Liver (tissue), 9 donors: ENCODE results near the gene CNOT3. TPM values are rescaled to one million over a fixed set of nuclear protein-coding genes. Genes with fewer than 3 reads are reported as not detected.

Source experiments
- DNase-seq: peaks from one replicate; pipeline ENCODE4 v3.0.0-alpha.2; 2017; ENCODE audit warnings: low spot score
- H3K27ac ChIP-seq, 2 donors: one replicate each; pipeline ENCODE4 v1.7.0; 2013; ENCODE audit warnings: inconsistent platforms in 2 of 2, low read length in 2 of 2, control low read depth in 1 of 2, low read depth in 1 of 2, mild to moderate bottlenecking in 1 of 2
- H3K27me3 ChIP-seq, 4 donors: one replicate each; pipeline versions ENCODE4 v1.6.1 to v1.7.0; 2013; ENCODE audit warnings: low read length in 3 of 4, inconsistent platforms in 1 of 4, mild to moderate bottlenecking in 1 of 4, moderate library complexity in 1 of 4; ENCODE audit not compliant: control insufficient read depth in 4 of 4, insufficient read depth in 4 of 4
- H3K36me3 ChIP-seq, 4 donors: one replicate each; pipeline versions ENCODE4 v1.6.1 to v1.7.0; 2013; ENCODE audit warnings: low read length in 3 of 4, mild to moderate bottlenecking in 3 of 4, low read depth in 1 of 4, moderate library complexity in 1 of 4; ENCODE audit not compliant: control insufficient read depth in 4 of 4, insufficient read depth in 3 of 4
- H3K4me1 ChIP-seq, 4 donors: one replicate each; pipeline versions ENCODE4 v1.6.1 to v1.7.0; 2013; ENCODE audit warnings: low read length in 3 of 4, mild to moderate bottlenecking in 3 of 4, moderate library complexity in 1 of 4; ENCODE audit not compliant: control insufficient read depth in 4 of 4, insufficient read depth in 4 of 4
- H3K4me3 ChIP-seq, 3 donors: one replicate each; pipeline versions ENCODE4 v1.6.1 to v1.7.0; 2013; ENCODE audit warnings: low read length in 3 of 3, control low read depth in 1 of 3, low read depth in 1 of 3, mild to moderate bottlenecking in 1 of 3
- H3K9ac ChIP-seq, 2 donors: one replicate each; pipeline ENCODE4 v1.7.0; 2013; ENCODE audit warnings: low read length in 2 of 2, mild to moderate bottlenecking in 2 of 2, moderate library complexity in 2 of 2, control low read depth in 1 of 2, low read depth in 1 of 2
- H3K9me3 ChIP-seq, 4 donors: one replicate each; pipeline versions ENCODE4 v1.6.1 to v1.7.0; 2013; ENCODE audit warnings: low read length in 3 of 4; ENCODE audit not compliant: control insufficient read depth in 4 of 4
- ATF3 ChIP-seq: IDR thresholded peaks from 2 replicates; pipeline ENCODE4 v1.6.1; 2016; ENCODE audit warnings: antibody characterized with exemption
- CTCF ChIP-seq: fragments of 150-350 bp; IDR thresholded peaks from 2 replicates; pipeline ENCODE4 v1.5.1; 2017; ENCODE audit warnings: improper control_type of control experiment, low read depth, low read length; ENCODE audit not compliant: missing input control
- EGR1 ChIP-seq, 2 donors: IDR thresholded peaks; 2 replicates each; pipeline ENCODE4 v1.6.1; 2016 to 2018; ENCODE audit warnings: antibody characterized with exemption in 2 of 2, low read depth in 2 of 2
- FOXA1 ChIP-seq: IDR thresholded peaks from 2 replicates; pipeline ENCODE4 v1.6.1; 2016; ENCODE audit warnings: antibody characterized with exemption
- FOXA2 ChIP-seq: IDR thresholded peaks from 2 replicates; pipeline ENCODE4 v1.6.1; 2016; ENCODE audit warnings: antibody characterized with exemption
- GABPA ChIP-seq, 2 donors: IDR thresholded peaks in 1 of 2; conservative IDR thresholded peaks in 1 of 2; 2 replicates each; pipeline ENCODE4 v1.6.1; 2016; ENCODE audit warnings: antibody characterized with exemption in 2 of 2, mild to moderate bottlenecking in 1 of 2, moderate library complexity in 1 of 2
- HNF4G ChIP-seq: IDR thresholded peaks from 2 replicates; pipeline ENCODE4 v1.6.1; 2016; ENCODE audit warnings: antibody characterized with exemption
- JUND ChIP-seq, 2 donors: IDR thresholded peaks; 2 replicates each; pipeline ENCODE4 v1.6.1; 2016; ENCODE audit warnings: antibody characterized with exemption in 2 of 2
- MAX ChIP-seq: IDR thresholded peaks from 2 replicates; pipeline ENCODE4 v1.6.1; 2016; ENCODE audit warnings: antibody characterized with exemption
- RAD21 ChIP-seq, 2 donors: IDR thresholded peaks; 2 replicates each; pipeline ENCODE4 v1.6.1; 2016; ENCODE audit warnings: antibody characterized with exemption in 2 of 2, mild to moderate bottlenecking in 2 of 2
- REST ChIP-seq: IDR thresholded peaks from 2 replicates; pipeline ENCODE4 v1.6.1; 2016; ENCODE audit warnings: antibody characterized with exemption, mild to moderate bottlenecking
- RXRA ChIP-seq, 2 donors: IDR thresholded peaks; 2 replicates each; pipeline ENCODE4 v1.6.1; 2017 to 2018; ENCODE audit warnings: antibody characterized with exemption in 2 of 2, mild to moderate bottlenecking in 1 of 2
- SP1 ChIP-seq: IDR thresholded peaks from 2 replicates; pipeline ENCODE4 v1.6.1; 2018; ENCODE audit warnings: antibody characterized with exemption, mild to moderate bottlenecking
- TAF1 ChIP-seq: conservative IDR thresholded peaks from 2 replicates; pipeline ENCODE4 v1.6.1; 2016; ENCODE audit warnings: antibody characterized with exemption, mild to moderate bottlenecking
- YY1 ChIP-seq: IDR thresholded peaks from 2 replicates; pipeline ENCODE4 v1.6.1; 2016; ENCODE audit warnings: antibody characterized with exemption, mild to moderate bottlenecking
- ZBTB33 ChIP-seq: IDR thresholded peaks from 2 replicates; pipeline ENCODE4 v1.6.1; 2016; ENCODE audit warnings: antibody characterized with exemption
- WGBS: extraction: QIAGEN DNeasy Blood & Tissue Kit; methylation state at CpG from one replicate; pipeline ENCODE4 v1.1.7; 2013; 5-methylcytosine and 5-hydroxymethylcytosine counted together
- polyA plus RNA-seq, 2 donors: library from polyadenylated mRNA; stranded (reverse) in 1 of 2; unstranded in 1 of 2; fragments of 200-250 nt in 1 of 2; fragments of >200 nt in 1 of 2; fragmentation: Nextera tagmentation in 1 of 2; extraction: Ambion mirVana in 1 of 2; gene quantifications; one replicate each; pipeline versions ENCODE4 v1.2.1 to v1.2.3, GENCODE V29; 2013 to 2015
- total RNA-seq, 2 donors: library from RNA; depleted of rRNA; stranded (reverse); fragments of >200 nt; gene quantifications; one replicate each; pipeline ENCODE4 v1.2.3, GENCODE V29; 2014
- donor health status: healthy.
- donor health status: healthy.
- donor health status: healthy.
- donor health status: healthy.
- donor health status: healthy.

CNOT3 gene
- total and polyA plus RNA-seq, 4 donors = 3.7 to 13.0 (median 9.1) TPM

GRCh38 chr19:54201980-54202379, 64.4 kb downstream of the CNOT3 start:
- peaks cover 19 to 41% (median 27%) of the 10 kb centered on the region in 4 donors for H3K36me3 ChIP-seq
- no peaks in the 10 kb centered on the region for H3K27me3 ChIP-seq
- H3K9me3 ChIP-seq = no peaks in the 10 kb centered on the region
- H3K4me3 ChIP-seq = peak overlapping the region; percentile 66 to 98 (median 86)
- peaks cover 12 to 66% (median 55%) of the 10 kb centered on the region in 4 donors for H3K4me1 ChIP-seq
- WGBS = 47% methylated on average over 13 of the region's 13 CpGs
- no peak for DNase-seq
- peak overlapping the region; percentile 42 to 91 for H3K27ac ChIP-seq
- H3K9ac ChIP-seq = peak overlapping the region; percentile 96 to 99
- TF ChIP-seq YY1 (no peak), FOXA2 (no peak), ZBTB33 (no peak), MAX (no peak), REST (no peak), ATF3 (no peak), EGR1 (IDR thresholded peaks at IDR 0.05; ENCODE audit: low read depth in 2 of 2) (no peak), SP1 (no peak), FOXA1 (no peak), RXRA (IDR thresholded peaks at IDR 0.05) (no peak), CTCF (no peak), GABPA (IDR thresholded peaks at IDR 0.05 in 1 of 2, conservative IDR thresholded peaks at IDR 0.05 in 1 of 2) (no peak)

- WGBS = 15% methylated on average over 9 of the region's 9 CpGs
- Histone ChIP-seq H3K4me1 (peaks cover 15 to 70% (median 60%) of the 10 kb centered on the region in 4 donors), H3K27ac (peak overlapping the region; percentile 42 to 91), H3K36me3 (peaks cover 20 to 47% (median 32%) of the 10 kb centered on the region in 4 donors), H3K9me3 (no peaks in the 10 kb centered on the region), H3K9ac (peak overlapping the region; percentile 9 to 32), H3K4me3 (peak overlapping the region; percentile 66 to 98 (median 86)), H3K27me3 (no peaks in the 10 kb centered on the region)
- no peak for DNase-seq
- TF ChIP-seq HNF4G (peak; percentile 29), FOXA1 (no peak), SP1 (peak; percentile 69), MAX (no peak), YY1 (peak; percentile 48), TAF1 (peak; percentile 30), RAD21 (IDR thresholded peaks at IDR 0.05) (peak; percentile 8 to 29), ZBTB33 (peak; percentile 64), EGR1 (IDR thresholded peaks at IDR 0.05; ENCODE audit: low read depth in 2 of 2) (no peak), ATF3 (no peak), REST (peak; percentile 59), FOXA2 (peak; percentile 57), JUND (IDR thresholded peaks at IDR 0.05) (peak; percentile 61 to 62), RXRA (IDR thresholded peaks at IDR 0.05) (peak; percentile 76 to 84)
Observed at GRCh38 chr19:54203151-54203611, 65.6 kb downstream of the CNOT3 start.
